Neural cell (in vitro differentiated cells): ENCODE data around the gene ZNF770.
"Not testable (repeated sequence)": the region's sequence is repeated elsewhere in the genome, so short reads cannot be mapped to it uniquely, and the experiment has no call there.

Experiments
- EP300 ChIP-seq: fragments of 450-650 bp; conservative IDR thresholded peaks from 2 replicates; pipeline ENCODE4 v1.6.1; 2014; ENCODE audit warnings: antibody characterized with exemption, mild to moderate bottlenecking, moderate library complexity; ENCODE audit not compliant: poor library complexity, severe bottlenecking
- POLR2AphosphoS5 ChIP-seq: IDR thresholded peaks from 2 replicates; pipeline ENCODE4 v1.6.1; 2012
- RAD21 ChIP-seq: fragments of 450-650 bp; conservative IDR thresholded peaks from 2 replicates; pipeline ENCODE4 v1.6.1; 2014; ENCODE audit warnings: antibody characterized with exemption, mild to moderate bottlenecking, moderate library complexity

- not testable (repeated sequence) for TF ChIP-seq RAD21, POLR2AphosphoS5, EP300
These were observed 44.8 kb downstream of the ZNF770 start for GRCh38 chr15:34943264-34943663.
